ENCODE data around the gene INTS7.

GRCh38 chr1:212077028-212077427 is 41.7 kb upstream of the INTS7 start:
- TF ChIP-seq POLR2A (IDR thresholded peaks at IDR 0.05; ENCODE audit: low read depth, low read length): no peak
- no peak for TF ChIP-seq POLR2AphosphoS5 (IDR thresholded peaks at IDR 0.05; ENCODE audit: low read depth, low read length)
